Caco-2 (cell line): Measurements from ENCODE around the gene NDNF. TPM values are rescaled to one million over a fixed set of nuclear protein-coding genes. Genes with fewer than 3 reads are reported as not detected.

Experiments used
- BruUV-seq: library from RNA; stranded (reverse); fragments of 400-500 nt; replicated peaks from 2 replicates; lab custom pipeline; 2021; lab: Mats Ljungman, UMichigan
- CTCF ChIA-PET: fragments of 300-600 bp; sonication (Branson Sonifier 250); formaldehyde crosslinking; loops from one replicate; lab custom pipeline; 2022; ENCODE audit warnings: antibody characterized with exemption; lab: Charles Lee
- POLR2A ChIA-PET: fragments of 300-600 bp; sonication (Branson Sonifier 250); formaldehyde crosslinking; loops from one replicate; lab custom pipeline; 2022; ENCODE audit warnings: antibody characterized with exemption; lab: Charles Lee
- DNase-seq, 2 experiments: peaks; one replicate each; pipeline versions ENCODE4 v3.0.0 to v3.0.0-alpha.2; 2020 to 2022
- H3K27me3 ChIP-seq: replicated peaks from 2 replicates; pipeline ENCODE4 v1.6.0; 2011; ENCODE audit warnings: low read length; ENCODE audit not compliant: control insufficient read depth, insufficient read depth
- H3K36me3 ChIP-seq: 2 replicates; pipeline ENCODE4 v1.5.1; 2011; ENCODE audit warnings: low read length; ENCODE audit not compliant: control insufficient read depth, insufficient read depth
- H3K4me1 ChIP-seq: fragments of 250-450 bp; sonication (Bioruptor Pico); 2 replicates; pipeline ENCODE4 v1.5.1; 2020; ENCODE audit warnings: mild to moderate bottlenecking
- H3K4me3 ChIP-seq: 2 replicates; pipeline ENCODE4 v1.5.1; 2011; ENCODE audit warnings: low read depth, mild to moderate bottlenecking, control low read depth, low read length
- H3K9me3 ChIP-seq: fragments of 250-450 bp; sonication (Bioruptor Pico); 2 replicates; pipeline ENCODE4 v1.5.1; 2020; ENCODE audit warnings: mild to moderate bottlenecking, moderate library complexity
- H3K27ac Mint-ChIP-seq: one replicate; pipeline ENCODE4 v1.8.0; 2022; ENCODE audit warnings: mixed read lengths; ENCODE audit not compliant: unreplicated experiment
- H3K27me3 Mint-ChIP-seq: one replicate; pipeline ENCODE4 v1.8.0; 2022; ENCODE audit warnings: mixed read lengths; ENCODE audit not compliant: insufficient read depth, unreplicated experiment
- H3K36me3 Mint-ChIP-seq: one replicate; pipeline ENCODE4 v1.8.0; 2022; ENCODE audit warnings: mild to moderate bottlenecking, mixed read lengths; ENCODE audit not compliant: insufficient read depth, unreplicated experiment
- H3K4me1 Mint-ChIP-seq: one replicate; pipeline ENCODE4 v1.8.0; 2022; ENCODE audit warnings: low read depth, mixed read lengths; ENCODE audit not compliant: unreplicated experiment
- H3K4me3 Mint-ChIP-seq: one replicate; pipeline ENCODE4 v1.8.0; 2022; ENCODE audit warnings: mild to moderate bottlenecking, moderate library complexity, mixed read lengths; ENCODE audit not compliant: unreplicated experiment
- H3K9me3 Mint-ChIP-seq: one replicate; pipeline ENCODE4 v1.8.0; 2022; ENCODE audit warnings: mixed read lengths; ENCODE audit not compliant: unreplicated experiment
- CTCF ChIP-seq, 2 experiments: fragments of 200-600 bp in 1 of 2; IDR thresholded peaks; 1 replicate in 1 of 2; 2 replicates in 1 of 2; pipeline versions ENCODE4 v1.5.1 to v1.8.0; 2011 to 2022; ENCODE audit warnings: antibody characterized with exemption in 1 of 2, control low read depth in 1 of 2, inconsistent platforms in 1 of 2, low read depth in 1 of 2, low read length in 1 of 2, mild to moderate bottlenecking in 1 of 2, moderate library complexity in 1 of 2; ENCODE audit not compliant: insufficient read depth in 1 of 2, severe bottlenecking in 1 of 2, unreplicated experiment in 1 of 2
- intact Hi-C: fragments of 100-400 bp; cut with micrococcal nuclease; formaldehyde crosslinking; loops from one replicate; pipeline ENCODE4 v1.10.0; 2022; ENCODE audit not compliant: unreplicated experiment
- total RNA-seq: library from RNA; stranded (reverse); gene quantifications from 2 replicates; pipeline ENCODE4 v1.2.3, GENCODE V29; 2022

NDNF gene
- total RNA-seq, 1 experiment from 2014 or later = 3.7 TPM

- CTCF ChIA-PET = no interaction called here
- POLR2A ChIA-PET = no interaction called here
- intact Hi-C loops = no loop called here
Measured at GRCh38 chr4:121014544-121014943, 57.8 kb downstream of the NDNF start.

GRCh38 chr4:121011780-121012340, 60.5 kb downstream of the NDNF start:
- ChIA-PET CTCF (no interaction called here), POLR2A (no interaction called here)
- Mint-ChIP-seq H3K4me1 (peaks cover 7% of the 10 kb centered on the region), H3K27ac (no peak overlapping the region), H3K9me3 (no peaks in the 10 kb centered on the region), H3K27me3 (no peaks in the 10 kb centered on the region), H3K36me3 (no peaks in the 10 kb centered on the region), H3K4me3 (no peak overlapping the region)
- no peaks in the 10 kb centered on the region for H3K27me3 ChIP-seq
- TF ChIP-seq CTCF (IDR thresholded peaks at IDR 0.05; ENCODE audit: insufficient read depth in 1 of 2, low read depth in 1 of 2, low read length in 1 of 2, severe bottlenecking in 1 of 2, unreplicated experiment in 1 of 2) = no peak
- H3K36me3 ChIP-seq = no peaks in the 10 kb centered on the region
- no peak for DNase-seq
- intact Hi-C loops = no loop called here
- no peaks in the 10 kb centered on the region for H3K9me3 ChIP-seq
- no TSS peak for BruUV-seq
- peaks cover 11% of the 10 kb centered on the region for H3K4me1 ChIP-seq
- no peak overlapping the region for H3K4me3 ChIP-seq

More at GRCh38 chr4:121014544-121014943, 57.8 kb downstream of the NDNF start:
- Mint-ChIP-seq H3K4me3 (no peak overlapping the region), H3K4me1 (peaks cover 7% of the 10 kb centered on the region), H3K36me3 (no peaks in the 10 kb centered on the region), H3K27ac (no peak overlapping the region), H3K27me3 (no peaks in the 10 kb centered on the region), H3K9me3 (no peaks in the 10 kb centered on the region)
- no peak overlapping the region for H3K4me3 ChIP-seq
- H3K27me3 ChIP-seq = no peaks in the 10 kb centered on the region
- peaks cover 6% of the 10 kb centered on the region; the same call in 1 of the 2 replicates for H3K4me1 ChIP-seq
- H3K36me3 ChIP-seq = no peaks in the 10 kb centered on the region
- no peak for DNase-seq
- no peak for TF ChIP-seq CTCF (IDR thresholded peaks at IDR 0.05; ENCODE audit: insufficient read depth in 1 of 2, low read depth in 1 of 2, low read length in 1 of 2, severe bottlenecking in 1 of 2, unreplicated experiment in 1 of 2)
- no peaks in the 10 kb centered on the region for H3K9me3 ChIP-seq
- BruUV-seq = no TSS peak

- CTCF ChIA-PET = no interaction called here
- intact Hi-C loops = no loop called here
- Histone ChIP-seq H3K4me1 (peaks cover 6% of the 10 kb centered on the region; the same call in 1 of the 2 replicates), H3K9me3 (no peaks in the 10 kb centered on the region), H3K36me3 (no peaks in the 10 kb centered on the region), H3K27me3 (no peaks in the 10 kb centered on the region), H3K4me3 (no peak overlapping the region)
- Mint-ChIP-seq H3K36me3 (no peaks in the 10 kb centered on the region), H3K4me1 (peaks cover 7% of the 10 kb centered on the region), H3K9me3 (no peaks in the 10 kb centered on the region), H3K27ac (no peak overlapping the region), H3K4me3 (no peak overlapping the region), H3K27me3 (no peaks in the 10 kb centered on the region)
- DNase-seq = no peak
- BruUV-seq = no TSS peak
- TF ChIP-seq CTCF (IDR thresholded peaks at IDR 0.05; ENCODE audit: insufficient read depth in 1 of 2, low read depth in 1 of 2, low read length in 1 of 2, severe bottlenecking in 1 of 2, unreplicated experiment in 1 of 2) = no peak
- POLR2A ChIA-PET = no interaction called here
Measured at GRCh38 chr4:121011138-121011537, 61.2 kb downstream of the NDNF start.
